ENCODE data around the gene RIC8B. TPM values are rescaled to one million over a fixed set of nuclear protein-coding genes. Genes with fewer than 3 reads are reported as not detected.
A peak's percentile ranks its signal among the peaks of the same experiment; 100 is the strongest.
"Not testable (repeated sequence)": the region's sequence is repeated elsewhere in the genome, so short reads cannot be mapped to it uniquely, and the experiment has no call there.

Gene RIC8B
- total RNA-seq, 1 donor from 2014 or later = 19.7 TPM

GRCh38 chr12:106917503-106917902, 143.0 kb downstream of the RIC8B start:
- Mint-ChIP-seq H3K36me3 (ENCODE audit: low read depth, unreplicated experiment) (no peaks in the 10 kb centered on the region), H3K27me3 (ENCODE audit: low read depth, unreplicated experiment) (peaks cover 3% of the 10 kb centered on the region), H3K4me3 (ENCODE audit: unreplicated experiment) (no peak overlapping the region), H3K4me1 (ENCODE audit: low read depth, unreplicated experiment) (no peaks in the 10 kb centered on the region), H3K27ac (ENCODE audit: unreplicated experiment) (no peak overlapping the region), H3K9me3 (ENCODE audit: unreplicated experiment) (no peaks in the 10 kb centered on the region)
- Histone ChIP-seq H3K4me3 (ENCODE audit: insufficient read depth, low read depth, low read length) (no peak overlapping the region), H3K79me2 (ENCODE audit: insufficient read depth, low read length) (no peaks in the 10 kb centered on the region), H3K27ac (ENCODE audit: low read depth, low read length) (no peak overlapping the region), H4K20me1 (ENCODE audit: insufficient read depth, low read length) (no peaks in the 10 kb centered on the region), H3K36me3 (ENCODE audit: insufficient read depth, low read length) (no peaks in the 10 kb centered on the region), H2AFZ (ENCODE audit: low read depth, low read length) (no peak overlapping the region), H3K27me3 (ENCODE audit: insufficient read depth, low read length) (peaks cover 3% of the 10 kb centered on the region), H3K9ac (ENCODE audit: low read length) (no peak overlapping the region), H3K9me3 (ENCODE audit: insufficient read depth, low read depth, low read length) (no peaks in the 10 kb centered on the region), H3K4me2 (ENCODE audit: low read length) (no peak overlapping the region), H3K4me1 (ENCODE audit: insufficient read depth, low read length) (no peaks in the 10 kb centered on the region)
- FAIRE-seq (no peak), DNase-seq (ENCODE audit: low read depth) (no peak)
- TF ChIP-seq EZH2 (IDR thresholded peaks at IDR 0.05; ENCODE audit: insufficient read depth, low read length) = no peak
- no peak for TF ChIP-seq CTCF (IDR thresholded peaks at IDR 0.05; ENCODE audit: insufficient read depth, low read depth, low read length)

DNA sequence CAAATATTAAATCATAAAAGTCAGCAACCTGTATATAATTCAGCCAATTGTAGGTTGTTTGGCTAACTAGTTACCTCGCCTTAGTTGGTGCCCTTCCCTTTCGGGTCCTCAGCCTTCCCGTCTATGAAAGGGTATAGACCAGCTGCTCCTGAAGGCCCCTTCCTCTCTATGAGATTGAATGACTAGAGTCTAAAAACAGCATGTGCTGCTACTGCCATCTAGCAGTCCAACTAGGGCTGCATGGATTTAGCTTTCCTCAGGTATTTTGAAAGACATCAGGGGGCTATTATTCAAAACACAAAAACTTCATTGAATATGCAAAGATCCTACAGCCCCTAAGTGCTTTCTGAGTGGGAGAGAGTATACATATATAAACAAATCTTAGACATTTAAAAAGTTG, 144.3 kb downstream of the RIC8B start:
- Mint-ChIP-seq H3K4me3 (ENCODE audit: unreplicated experiment) (no peak overlapping the region), H3K9me3 (ENCODE audit: unreplicated experiment) (peaks cover 4% of the 10 kb centered on the region), H3K4me1 (ENCODE audit: low read depth, unreplicated experiment) (no peaks in the 10 kb centered on the region), H3K27me3 (ENCODE audit: low read depth, unreplicated experiment) (peaks cover 3% of the 10 kb centered on the region), H3K36me3 (ENCODE audit: low read depth, unreplicated experiment) (no peaks in the 10 kb centered on the region), H3K27ac (ENCODE audit: unreplicated experiment) (no peak overlapping the region)
- no peak for DNase-seq (ENCODE audit: low read depth)
- H3K36me3 ChIP-seq (ENCODE audit: insufficient read depth, low read length) = no peaks in the 10 kb centered on the region
- H3K27ac ChIP-seq (ENCODE audit: low read depth, low read length) = no peak overlapping the region
- H3K4me1 ChIP-seq (ENCODE audit: insufficient read depth, low read length) = no peaks in the 10 kb centered on the region
- H3K9me3 ChIP-seq (ENCODE audit: insufficient read depth, low read depth, low read length) = no peaks in the 10 kb centered on the region
- TF ChIP-seq EZH2 (IDR thresholded peaks at IDR 0.05; ENCODE audit: insufficient read depth, low read length) (no peak), CTCF (IDR thresholded peaks at IDR 0.05; ENCODE audit: insufficient read depth, low read depth, low read length) (peak; percentile 54)
- no peak overlapping the region for H3K4me3 ChIP-seq (ENCODE audit: insufficient read depth, low read depth, low read length)
- H3K27me3 ChIP-seq (ENCODE audit: insufficient read depth, low read length) = peaks cover 6% of the 10 kb centered on the region
- H3K9ac ChIP-seq (ENCODE audit: low read length) = no peak overlapping the region
- no peaks in the 10 kb centered on the region for H3K79me2 ChIP-seq (ENCODE audit: insufficient read depth, low read length)
- H2AFZ ChIP-seq (ENCODE audit: low read depth, low read length) = no peak overlapping the region
- H4K20me1 ChIP-seq (ENCODE audit: insufficient read depth, low read length) = no peaks in the 10 kb centered on the region
- no peak for FAIRE-seq
- H3K4me2 ChIP-seq (ENCODE audit: low read length) = no peak overlapping the region

- no peaks in the 10 kb centered on the region for H3K4me1 ChIP-seq (ENCODE audit: insufficient read depth, low read length)
- no peaks in the 10 kb centered on the region for H3K9me3 ChIP-seq (ENCODE audit: insufficient read depth, low read depth, low read length)
- H3K4me3 ChIP-seq (ENCODE audit: insufficient read depth, low read depth, low read length) = no peak overlapping the region
- H3K9ac ChIP-seq (ENCODE audit: low read length) = no peak overlapping the region
- FAIRE-seq (peak; percentile 34), DNase-seq (ENCODE audit: low read depth) (peak; percentile 18)
- H3K36me3 Mint-ChIP-seq (ENCODE audit: low read depth, unreplicated experiment) = no peaks in the 10 kb centered on the region
- peaks cover 4% of the 10 kb centered on the region for H3K9me3 Mint-ChIP-seq (ENCODE audit: unreplicated experiment)
- no peaks in the 10 kb centered on the region for H3K4me1 Mint-ChIP-seq (ENCODE audit: low read depth, unreplicated experiment)
- no peaks in the 10 kb centered on the region for H3K79me2 ChIP-seq (ENCODE audit: insufficient read depth, low read length)
- H3K27me3 ChIP-seq (ENCODE audit: insufficient read depth, low read length) = peaks cover 6% of the 10 kb centered on the region
- no peak overlapping the region for H3K4me2 ChIP-seq (ENCODE audit: low read length)
- H3K27me3 Mint-ChIP-seq (ENCODE audit: low read depth, unreplicated experiment) = peaks cover 3% of the 10 kb centered on the region
- H4K20me1 ChIP-seq (ENCODE audit: insufficient read depth, low read length) = no peaks in the 10 kb centered on the region
- H3K36me3 ChIP-seq (ENCODE audit: insufficient read depth, low read length) = no peaks in the 10 kb centered on the region
- no peak overlapping the region for H3K4me3 Mint-ChIP-seq (ENCODE audit: unreplicated experiment)
- H2AFZ ChIP-seq (ENCODE audit: low read depth, low read length) = no peak overlapping the region
- TF ChIP-seq EZH2 (IDR thresholded peaks at IDR 0.05; ENCODE audit: insufficient read depth, low read length) (no peak), CTCF (IDR thresholded peaks at IDR 0.05; ENCODE audit: insufficient read depth, low read depth, low read length) (peak; percentile 81)
- H3K27ac Mint-ChIP-seq (ENCODE audit: unreplicated experiment) = no peak overlapping the region
- no peak overlapping the region for H3K27ac ChIP-seq (ENCODE audit: low read depth, low read length)
Observed at GRCh38 chr12:106919910-106920544, 145.5 kb downstream of the RIC8B start.

GRCh38 chr12:106921976-106922375, 147.5 kb downstream of the RIC8B start:
- not testable (repeated sequence) for H3K79me2 ChIP-seq (ENCODE audit: insufficient read depth, low read length); H3K27ac Mint-ChIP-seq (ENCODE audit: unreplicated experiment); DNase-seq (ENCODE audit: low read depth); H3K27me3 Mint-ChIP-seq (ENCODE audit: low read depth, unreplicated experiment); H3K9me3 Mint-ChIP-seq (ENCODE audit: unreplicated experiment); FAIRE-seq; H3K4me1 Mint-ChIP-seq (ENCODE audit: low read depth, unreplicated experiment); H3K36me3 ChIP-seq (ENCODE audit: insufficient read depth, low read length); H3K9me3 ChIP-seq (ENCODE audit: insufficient read depth, low read depth, low read length); H2AFZ ChIP-seq (ENCODE audit: low read depth, low read length); H3K4me3 Mint-ChIP-seq (ENCODE audit: unreplicated experiment); H3K27me3 ChIP-seq (ENCODE audit: insufficient read depth, low read length); H3K4me1 ChIP-seq (ENCODE audit: insufficient read depth, low read length); H4K20me1 ChIP-seq (ENCODE audit: insufficient read depth, low read length); H3K27ac ChIP-seq (ENCODE audit: low read depth, low read length); H3K36me3 Mint-ChIP-seq (ENCODE audit: low read depth, unreplicated experiment); H3K4me3 ChIP-seq (ENCODE audit: insufficient read depth, low read depth, low read length); H3K4me2 ChIP-seq (ENCODE audit: low read length); H3K9ac ChIP-seq (ENCODE audit: low read length)

Measured in astrocyte (in vitro differentiated cells and primary cell).